ENCODE data around the gene PCDH12. TPM values are rescaled to one million over a fixed set of nuclear protein-coding genes. Genes with fewer than 3 reads are reported as not detected.

PCDH12 gene
- polyA plus RNA-seq, 1 donor, result 6.2 TPM

DNA sequence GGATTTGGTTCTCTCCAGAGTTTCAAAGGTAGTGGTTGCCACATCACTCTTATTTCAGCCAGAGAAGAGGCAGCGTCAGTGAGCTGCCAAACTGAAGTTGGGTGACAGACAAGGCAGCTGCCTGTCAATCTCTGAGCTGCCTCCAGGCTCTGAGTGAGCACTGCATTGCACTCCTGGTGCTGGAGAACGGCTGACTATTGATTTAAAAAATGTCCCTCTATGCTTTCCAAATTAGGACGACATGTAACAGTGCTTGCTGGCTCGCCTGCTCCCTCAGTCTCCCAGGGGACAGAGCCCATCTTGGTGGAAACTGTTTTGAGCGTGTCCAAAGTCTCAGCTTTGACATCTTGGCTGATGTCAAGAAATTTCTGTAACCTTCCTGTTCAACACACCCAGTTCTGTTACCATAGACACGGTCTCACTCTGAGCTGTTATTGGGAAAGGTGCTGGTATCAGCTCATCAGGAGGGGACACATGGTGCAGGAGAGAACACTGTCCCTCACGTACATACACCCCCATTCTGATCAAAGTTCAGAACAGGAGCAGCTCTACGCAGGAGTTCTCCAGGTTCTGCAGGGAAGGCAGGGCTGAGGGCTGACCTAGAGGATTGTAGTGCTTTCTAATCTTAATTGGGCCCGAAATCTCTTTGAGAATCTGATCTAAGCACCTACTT lies 15.7 kb downstream of the PCDH12 start:
- Histone ChIP-seq H3K27me3 (ENCODE audit: control insufficient read depth, insufficient read depth, low read length) (no peaks in the 10 kb centered on the region), H3K36me3 (ENCODE audit: control insufficient read depth, insufficient read depth, low read length) (peaks cover 27% of the 10 kb centered on the region), H3K4me1 (ENCODE audit: control insufficient read depth, insufficient read depth, low read length) (peaks cover 40% of the 10 kb centered on the region), H3K9me3 (ENCODE audit: control insufficient read depth, low read depth, low read length) (no peaks in the 10 kb centered on the region), H3K4me3 (ENCODE audit: low read length) (no peak overlapping the region), H3K27ac (ENCODE audit: low read length) (peak overlapping the region; percentile 93)
- no CpG with 5 or more reads among the region's 9 CpGs for WGBS (ENCODE audit: insufficient coverage, low lambda C conversion rate)
- DNase-seq, result peak; percentile 96 to 98

DNA sequence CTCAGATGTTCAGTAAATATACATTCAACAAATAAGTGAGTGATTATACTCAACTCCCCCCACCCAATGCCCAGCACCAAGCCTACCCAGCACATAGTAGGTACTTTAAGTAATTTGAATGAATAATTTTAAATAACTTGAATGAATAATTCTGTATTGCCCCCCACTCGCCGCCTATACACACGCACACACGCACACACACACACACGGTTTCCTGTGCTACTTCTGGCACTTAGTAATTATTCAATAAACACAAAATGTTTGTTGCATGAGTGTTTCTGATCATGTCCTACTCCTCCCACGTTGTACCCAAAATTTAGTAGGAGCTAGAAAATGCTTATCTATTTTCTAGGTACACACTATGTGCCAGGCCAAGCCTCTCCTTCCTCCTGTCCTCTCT lies 16.2 kb downstream of the PCDH12 start:
- Histone ChIP-seq H3K27ac (ENCODE audit: low read length) (peak overlapping the region; percentile 93), H3K36me3 (ENCODE audit: control insufficient read depth, insufficient read depth, low read length) (peaks cover 32% of the 10 kb centered on the region)

DNA sequence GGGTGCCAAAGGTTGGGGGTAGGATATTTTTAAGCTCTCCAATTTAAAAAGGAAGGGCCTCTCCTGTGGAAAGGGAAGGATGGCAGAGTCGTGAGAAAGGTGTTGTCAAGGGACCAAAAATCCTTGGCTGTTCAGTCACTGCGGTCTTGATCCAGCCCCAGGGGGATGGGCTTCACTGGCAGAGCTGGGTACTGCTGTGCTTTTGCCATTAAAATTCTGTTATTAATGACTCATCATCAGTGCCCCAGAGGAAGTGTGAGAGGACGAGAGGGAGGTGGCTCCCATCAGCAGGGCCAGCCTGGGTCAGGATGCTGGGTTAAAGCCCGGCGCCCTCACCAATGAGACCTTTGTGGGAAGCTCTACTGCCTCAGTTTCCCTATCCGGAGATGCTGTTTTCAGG lies 16.7 kb downstream of the PCDH12 start:
- Histone ChIP-seq H3K4me1 (ENCODE audit: control insufficient read depth, insufficient read depth, low read length) (peaks cover 38% of the 10 kb centered on the region), H3K36me3 (ENCODE audit: control insufficient read depth, insufficient read depth, low read length) (peaks cover 37% of the 10 kb centered on the region), H3K9me3 (ENCODE audit: control insufficient read depth, low read depth, low read length) (no peaks in the 10 kb centered on the region), H3K27me3 (ENCODE audit: control insufficient read depth, insufficient read depth, low read length) (no peaks in the 10 kb centered on the region), H3K27ac (ENCODE audit: low read length) (peak overlapping the region; percentile 93), H3K4me3 (ENCODE audit: low read length) (no peak overlapping the region)
- no peak for DNase-seq
- WGBS (ENCODE audit: insufficient coverage, low lambda C conversion rate), result no CpG with 5 or more reads among the region's 6 CpGs

More for the DNA sequence above, 16.2 kb downstream of the PCDH12 start:
- Histone ChIP-seq H3K4me3 (ENCODE audit: low read length) (no peak overlapping the region), H3K9me3 (ENCODE audit: control insufficient read depth, low read depth, low read length) (no peaks in the 10 kb centered on the region), H3K4me1 (ENCODE audit: control insufficient read depth, insufficient read depth, low read length) (peaks cover 40% of the 10 kb centered on the region), H3K27me3 (ENCODE audit: control insufficient read depth, insufficient read depth, low read length) (no peaks in the 10 kb centered on the region)
- 50% methylated on average over 1 of the region's 6 CpGs for WGBS (ENCODE audit: insufficient coverage, low lambda C conversion rate)
- DNase-seq, result no peak

DNA sequence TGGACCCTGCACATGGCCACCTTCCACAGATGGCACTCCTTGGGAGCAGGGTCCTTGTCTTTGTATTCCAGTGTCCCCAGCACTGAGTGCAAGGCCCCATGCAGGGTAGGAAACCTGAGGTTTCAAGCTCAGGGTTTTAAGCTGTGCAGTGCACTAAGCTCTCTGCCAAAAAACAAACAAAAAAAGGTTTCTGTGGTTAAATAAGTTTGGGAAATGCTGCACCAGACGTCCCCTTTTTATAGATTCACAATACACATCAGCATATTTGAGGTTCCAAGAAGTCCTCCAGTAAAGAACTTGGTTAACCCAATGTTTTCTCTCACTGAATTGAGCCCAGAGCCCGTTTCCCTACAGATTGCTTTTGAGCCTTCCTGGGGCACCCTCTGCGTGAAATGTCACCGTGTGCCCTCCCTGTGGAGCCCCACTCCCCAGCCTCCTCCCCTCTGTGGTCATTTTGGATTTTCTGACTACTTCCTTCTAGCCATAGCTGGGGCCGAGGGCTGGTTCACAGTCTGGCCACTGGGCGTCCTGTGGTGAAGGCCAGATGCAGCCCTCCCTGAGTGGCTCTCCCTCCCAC lies 17.2 kb downstream of the PCDH12 start:
- Histone ChIP-seq H3K36me3 (ENCODE audit: control insufficient read depth, insufficient read depth, low read length) (peaks cover 42% of the 10 kb centered on the region), H3K4me3 (ENCODE audit: low read length) (no peak overlapping the region), H3K27me3 (ENCODE audit: control insufficient read depth, insufficient read depth, low read length) (no peaks in the 10 kb centered on the region), H3K9me3 (ENCODE audit: control insufficient read depth, low read depth, low read length) (no peaks in the 10 kb centered on the region), H3K27ac (ENCODE audit: low read length) (peak overlapping the region; percentile 93), H3K4me1 (ENCODE audit: control insufficient read depth, insufficient read depth, low read length) (peaks cover 32% of the 10 kb centered on the region)
- no CpG with 5 or more reads among the region's 6 CpGs for WGBS (ENCODE audit: insufficient coverage, low lambda C conversion rate)
- DNase-seq, result no peak

- WGBS (ENCODE audit: insufficient coverage, low lambda C conversion rate), result 100% methylated on average over 1 of the region's 4 CpGs
- DNase-seq, result no peak
- Histone ChIP-seq H3K27ac (ENCODE audit: low read length) (no peak overlapping the region), H3K4me3 (ENCODE audit: low read length) (no peak overlapping the region), H3K36me3 (ENCODE audit: control insufficient read depth, insufficient read depth, low read length) (peaks cover 88% of the 10 kb centered on the region), H3K9me3 (ENCODE audit: control insufficient read depth, low read depth, low read length) (no peaks in the 10 kb centered on the region), H3K27me3 (ENCODE audit: control insufficient read depth, insufficient read depth, low read length) (no peaks in the 10 kb centered on the region), H3K4me1 (ENCODE audit: control insufficient read depth, insufficient read depth, low read length) (no peaks in the 10 kb centered on the region)
Observed at GRCh38 chr5:141935538-141935937, 22.5 kb downstream of the PCDH12 start.

- Histone ChIP-seq H3K27ac (ENCODE audit: low read length) (no peak overlapping the region), H3K36me3 (ENCODE audit: control insufficient read depth, insufficient read depth, low read length) (peaks cover 88% of the 10 kb centered on the region), H3K9me3 (ENCODE audit: control insufficient read depth, low read depth, low read length) (no peaks in the 10 kb centered on the region), H3K4me1 (ENCODE audit: control insufficient read depth, insufficient read depth, low read length) (no peaks in the 10 kb centered on the region), H3K4me3 (ENCODE audit: low read length) (no peak overlapping the region), H3K27me3 (ENCODE audit: control insufficient read depth, insufficient read depth, low read length) (no peaks in the 10 kb centered on the region)
- DNase-seq, result no peak
- WGBS (ENCODE audit: insufficient coverage, low lambda C conversion rate), result 60% methylated on average over 1 of the region's 11 CpGs
Observed at GRCh38 chr5:141934099-141934844, 23.7 kb downstream of the PCDH12 start.

DNA sequence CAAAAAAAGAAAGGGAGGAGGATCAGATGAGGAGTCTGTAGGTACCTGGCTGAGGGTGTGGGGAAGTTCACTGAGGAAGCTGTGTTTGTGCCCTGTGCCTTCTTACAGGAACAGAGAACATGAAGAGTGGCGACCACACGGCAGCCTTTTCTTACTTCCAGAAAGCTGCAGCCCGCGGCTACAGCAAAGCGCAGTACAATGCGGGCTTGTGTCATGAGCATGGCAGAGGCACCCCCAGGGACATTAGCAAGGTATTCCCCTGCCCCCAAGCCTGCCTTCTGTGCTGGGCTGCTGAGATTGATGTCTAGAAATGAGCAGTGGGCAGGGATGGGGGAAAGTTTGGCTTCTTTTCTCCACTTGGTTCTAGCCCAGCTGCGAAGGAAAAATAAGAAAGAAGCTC lies 24.9 kb downstream of the PCDH12 start:
- H3K4me1 ChIP-seq (ENCODE audit: control insufficient read depth, insufficient read depth, low read length), result no peaks in the 10 kb centered on the region
- no peak overlapping the region for H3K4me3 ChIP-seq (ENCODE audit: low read length)
- H3K36me3 ChIP-seq (ENCODE audit: control insufficient read depth, insufficient read depth, low read length), result peaks cover 90% of the 10 kb centered on the region
- DNase-seq, result no peak
- H3K27ac ChIP-seq (ENCODE audit: low read length), result no peak overlapping the region
- H3K9me3 ChIP-seq (ENCODE audit: control insufficient read depth, low read depth, low read length), result no peaks in the 10 kb centered on the region
- WGBS (ENCODE audit: insufficient coverage, low lambda C conversion rate), result no CpG with 5 or more reads among the region's 7 CpGs
- H3K27me3 ChIP-seq (ENCODE audit: control insufficient read depth, insufficient read depth, low read length), result no peaks in the 10 kb centered on the region

- WGBS (ENCODE audit: insufficient coverage, low lambda C conversion rate), result 100% methylated on average over 4 of the region's 5 CpGs
- H3K27me3 ChIP-seq (ENCODE audit: control insufficient read depth, insufficient read depth, low read length), result no peaks in the 10 kb centered on the region
- no peaks in the 10 kb centered on the region for H3K9me3 ChIP-seq (ENCODE audit: control insufficient read depth, low read depth, low read length)
- H3K4me1 ChIP-seq (ENCODE audit: control insufficient read depth, insufficient read depth, low read length), result no peaks in the 10 kb centered on the region
- no peak for DNase-seq
- no peak overlapping the region for H3K4me3 ChIP-seq (ENCODE audit: low read length)
- peaks cover 94% of the 10 kb centered on the region for H3K36me3 ChIP-seq (ENCODE audit: control insufficient read depth, insufficient read depth, low read length)
- no peak overlapping the region for H3K27ac ChIP-seq (ENCODE audit: low read length)
Observed at GRCh38 chr5:141931694-141932093, 26.3 kb downstream of the PCDH12 start.

GRCh38 chr5:141929398-141930058 lies 28.5 kb downstream of the PCDH12 start:
- Histone ChIP-seq H3K9me3 (ENCODE audit: control insufficient read depth, low read depth, low read length) (no peaks in the 10 kb centered on the region), H3K27me3 (ENCODE audit: control insufficient read depth, insufficient read depth, low read length) (no peaks in the 10 kb centered on the region), H3K27ac (ENCODE audit: low read length) (no peak overlapping the region), H3K4me1 (ENCODE audit: control insufficient read depth, insufficient read depth, low read length) (peaks cover under 1% of the 10 kb centered on the region), H3K4me3 (ENCODE audit: low read length) (no peak overlapping the region), H3K36me3 (ENCODE audit: control insufficient read depth, insufficient read depth, low read length) (peaks cover 86% of the 10 kb centered on the region)
- no peak for DNase-seq
- no CpG with 5 or more reads among the region's 19 CpGs for WGBS (ENCODE audit: insufficient coverage, low lambda C conversion rate)

DNA sequence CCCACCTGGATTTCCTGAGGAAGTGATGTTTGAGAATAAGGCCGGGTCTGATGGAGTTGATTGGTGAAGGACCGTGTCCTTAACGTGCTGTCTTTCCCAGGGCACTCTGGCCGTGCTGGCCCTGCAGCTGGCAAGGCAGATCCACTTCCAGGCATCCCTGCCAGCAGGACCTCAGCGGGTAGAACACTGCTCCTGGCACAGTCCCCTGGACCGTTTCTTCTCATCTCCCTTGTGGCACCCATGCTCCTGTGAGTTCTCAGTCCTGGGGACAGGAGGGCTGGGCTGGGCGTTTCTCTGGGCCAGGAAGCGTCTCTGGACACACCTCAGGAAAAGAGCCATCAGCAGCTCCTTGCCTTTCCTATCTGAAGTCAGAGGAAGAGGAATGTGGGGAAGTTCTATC lies 30.0 kb downstream of the PCDH12 start:
- no CpG with 5 or more reads among the region's 8 CpGs for WGBS (ENCODE audit: insufficient coverage, low lambda C conversion rate)

More for the DNA sequence above, 30.0 kb downstream of the PCDH12 start:
- H3K4me3 ChIP-seq (ENCODE audit: low read length), result no peak overlapping the region
- H3K27ac ChIP-seq (ENCODE audit: low read length), result no peak overlapping the region
- no peaks in the 10 kb centered on the region for H3K9me3 ChIP-seq (ENCODE audit: control insufficient read depth, low read depth, low read length)
- H3K27me3 ChIP-seq (ENCODE audit: control insufficient read depth, insufficient read depth, low read length), result no peaks in the 10 kb centered on the region
- no peak for DNase-seq
- peaks cover 73% of the 10 kb centered on the region for H3K36me3 ChIP-seq (ENCODE audit: control insufficient read depth, insufficient read depth, low read length)
- peaks cover 5% of the 10 kb centered on the region for H3K4me1 ChIP-seq (ENCODE audit: control insufficient read depth, insufficient read depth, low read length)
